H9 (cell line): ENCODE measurements around the gene MC1R. TPM values are rescaled to one million over a fixed set of nuclear protein-coding genes. Genes with fewer than 3 reads are reported as not detected.

Experiments used
- DNase-seq: peaks from one replicate; pipeline ENCODE4 v3.0.0-alpha.2; 2017
- H2AFZ ChIP-seq: one replicate; pipeline ENCODE4 v1.6.1; 2013; ENCODE audit warnings: mild to moderate bottlenecking, low read length, control low read depth, moderate library complexity
- H2AK5ac ChIP-seq: 2 replicates; pipeline ENCODE4 v1.6.1; 2013; ENCODE audit warnings: low read length, control low read depth, mixed read lengths; ENCODE audit not compliant: insufficient read length
- H2BK120ac ChIP-seq: one replicate; pipeline ENCODE4 v1.6.1; 2013; ENCODE audit warnings: low read depth, mild to moderate bottlenecking, low read length, control low read depth, inconsistent platforms; ENCODE audit not compliant: poor library complexity, severe bottlenecking
- H2BK12ac ChIP-seq: 2 replicates; pipeline ENCODE4 v1.6.1; 2013; ENCODE audit warnings: low read length, control low read depth, mixed read lengths, low read depth; ENCODE audit not compliant: insufficient read length
- H2BK15ac ChIP-seq: 2 replicates; pipeline ENCODE4 v1.6.1; 2013; ENCODE audit warnings: low read depth, low read length, control low read depth
- H2BK20ac ChIP-seq: one replicate; pipeline ENCODE4 v1.6.1; 2013; ENCODE audit warnings: low read depth, mild to moderate bottlenecking, low read length, control low read depth, inconsistent platforms; ENCODE audit not compliant: poor library complexity, severe bottlenecking
- H2BK5ac ChIP-seq: 2 replicates; pipeline ENCODE4 v1.6.1; 2013; ENCODE audit warnings: low read length, control low read depth, mixed read lengths; ENCODE audit not compliant: insufficient read length
- H3K14ac ChIP-seq: 2 replicates; pipeline ENCODE4 v1.6.1; 2013; ENCODE audit warnings: low read length, control low read depth; ENCODE audit not compliant: insufficient read depth
- H3K18ac ChIP-seq: 2 replicates; pipeline ENCODE4 v1.6.1; 2013; ENCODE audit warnings: low read depth, mild to moderate bottlenecking, mixed read lengths, low read length, control low read depth; ENCODE audit not compliant: insufficient read length
- H3K23ac ChIP-seq: 2 replicates; pipeline ENCODE4 v1.6.1; 2013; ENCODE audit warnings: low read length, control low read depth, mixed read lengths, low read depth; ENCODE audit not compliant: insufficient read length
- H3K23me2 ChIP-seq: 2 replicates; pipeline ENCODE4 v1.6.1; 2013; ENCODE audit warnings: low read depth, mild to moderate bottlenecking, mixed read lengths, low read length, control low read depth; ENCODE audit not compliant: insufficient read length, poor library complexity, severe bottlenecking
- H3K27ac ChIP-seq: 2 replicates; pipeline ENCODE4 v1.5.1; 2013; ENCODE audit warnings: low read length, control low read depth, mixed read lengths, low read depth; ENCODE audit not compliant: insufficient read length
- H3K27me3 ChIP-seq: 2 replicates; pipeline ENCODE4 v1.6.1; 2013; ENCODE audit warnings: low read length, control low read depth, inconsistent platforms; ENCODE audit not compliant: insufficient read depth
- H3K4ac ChIP-seq: 2 replicates; pipeline ENCODE4 v1.6.1; 2013; ENCODE audit warnings: low read depth, mild to moderate bottlenecking, control low read depth, inconsistent platforms, low read length, moderate library complexity
- H3K4me1 ChIP-seq: 2 replicates; pipeline ENCODE4 v1.6.1; 2013; ENCODE audit warnings: low read length, control low read depth, inconsistent platforms; ENCODE audit not compliant: insufficient read depth
- H3K4me2 ChIP-seq: 2 replicates; pipeline ENCODE4 v1.6.1; 2013; ENCODE audit warnings: low read length, control low read depth, mixed read lengths; ENCODE audit not compliant: insufficient read length, insufficient read depth
- H3K56ac ChIP-seq: 2 replicates; pipeline ENCODE4 v1.6.1; 2013; ENCODE audit warnings: low read depth, mild to moderate bottlenecking, mixed read lengths, low read length, control low read depth; ENCODE audit not compliant: insufficient read length
- H3K79me1 ChIP-seq: 2 replicates; pipeline ENCODE4 v1.6.1; 2013; ENCODE audit warnings: low read depth, mild to moderate bottlenecking, moderate library complexity, low read length, control low read depth, inconsistent platforms; ENCODE audit not compliant: insufficient read depth, poor library complexity, severe bottlenecking
- H3K79me2 ChIP-seq: 2 replicates; pipeline ENCODE4 v1.6.1; 2013; ENCODE audit warnings: low read length, control low read depth, inconsistent platforms; ENCODE audit not compliant: insufficient read depth
- H3K9ac ChIP-seq: 2 replicates; pipeline ENCODE4 v1.6.1; 2013; ENCODE audit warnings: low read length, control low read depth, mixed read lengths; ENCODE audit not compliant: insufficient read length; ENCODE audit errors: extremely low read depth
- H3K9me3 ChIP-seq: one replicate; pipeline ENCODE4 v1.6.1; 2013; ENCODE audit warnings: low read depth, low read length, inconsistent platforms; ENCODE audit not compliant: control insufficient read depth
- H3T11ph ChIP-seq: one replicate; pipeline ENCODE4 v1.6.1; 2013; ENCODE audit warnings: mild to moderate bottlenecking, low read length, control low read depth, inconsistent platforms
- H4K20me1 ChIP-seq: one replicate; pipeline ENCODE4 v1.6.1; 2013; ENCODE audit not compliant: control insufficient read depth, insufficient read length, insufficient read depth
- H4K5ac ChIP-seq: 2 replicates; pipeline ENCODE4 v1.6.1; 2013; ENCODE audit warnings: low read depth, mild to moderate bottlenecking, mixed read lengths, low read length, control low read depth; ENCODE audit not compliant: insufficient read length
- H4K8ac ChIP-seq: replicated peaks from 2 replicates; pipeline ENCODE4 v1.6.1; 2013; ENCODE audit warnings: low read length, control low read depth, mixed read lengths, low read depth; ENCODE audit not compliant: insufficient read length
- H4K91ac ChIP-seq: 2 replicates; pipeline ENCODE4 v1.6.1; 2013; ENCODE audit warnings: low read depth, mild to moderate bottlenecking, moderate library complexity, mixed read lengths, low read length, control low read depth; ENCODE audit not compliant: insufficient read length
- H3K27ac Mint-ChIP-seq, 3 experiments: 2 replicates in 2 of 3; 3 replicates in 1 of 3; pipeline ENCODE4 v1.8.0; 2020 to 2021; ENCODE audit warnings: mixed read lengths in 3 of 3, mild to moderate bottlenecking in 1 of 3, moderate library complexity in 1 of 3
- H3K27me3 Mint-ChIP-seq: 2 replicates; pipeline ENCODE4 v1.8.0; 2021; ENCODE audit warnings: low read depth, mild to moderate bottlenecking, moderate library complexity, mixed read lengths
- H3K36me3 Mint-ChIP-seq, 3 experiments: 2 replicates in 2 of 3; 3 replicates in 1 of 3; pipeline ENCODE4 v1.8.0; 2020 to 2021; ENCODE audit warnings: low read depth in 3 of 3, mixed read lengths in 3 of 3; ENCODE audit not compliant: insufficient read depth in 1 of 3
- H3K4me1 Mint-ChIP-seq, 2 experiments: 2 replicates each; pipeline ENCODE4 v1.8.0; 2020; ENCODE audit warnings: mixed read lengths in 2 of 2
- H3K4me3 Mint-ChIP-seq, 2 experiments: 2 replicates in 1 of 2; 3 replicates in 1 of 2; pipeline ENCODE4 v1.8.0; 2020 to 2021; ENCODE audit warnings: mild to moderate bottlenecking in 2 of 2, mixed read lengths in 2 of 2, moderate library complexity in 1 of 2
- H3K9me3 Mint-ChIP-seq, 2 experiments: 2 replicates in 1 of 2; 3 replicates in 1 of 2; pipeline ENCODE4 v1.8.0; 2020; ENCODE audit warnings: mild to moderate bottlenecking in 2 of 2, mixed read lengths in 2 of 2, moderate library complexity in 1 of 2
- WGBS: extraction: QIAGEN DNeasy Blood & Tissue Kit; methylation state at CpG from one replicate; pipeline ENCODE4 v1.1.7; 2013; ENCODE audit warnings: missing lambda C conversion rate, low lambda C conversion rate, mixed read lengths; ENCODE audit not compliant: insufficient read length; ENCODE audit errors: extremely low coverage; 5-methylcytosine and 5-hydroxymethylcytosine counted together
- total RNA-seq: library from RNA; stranded (reverse); gene quantifications from 2 replicates; pipeline ENCODE4 v1.2.1, GENCODE V29; 2021
- TF ChIP-seq, protein P1 (sequence below): fragments of 200-600 bp; sonication (generic); conservative IDR thresholded peaks from 3 replicates; pipeline ENCODE4 v1.8.0; 2021; ENCODE audit warnings: antibody characterized with exemption, mild to moderate bottlenecking

Gene MC1R
- total RNA-seq, 1 experiment from 2014 or later = 4.7 TPM

DNA sequence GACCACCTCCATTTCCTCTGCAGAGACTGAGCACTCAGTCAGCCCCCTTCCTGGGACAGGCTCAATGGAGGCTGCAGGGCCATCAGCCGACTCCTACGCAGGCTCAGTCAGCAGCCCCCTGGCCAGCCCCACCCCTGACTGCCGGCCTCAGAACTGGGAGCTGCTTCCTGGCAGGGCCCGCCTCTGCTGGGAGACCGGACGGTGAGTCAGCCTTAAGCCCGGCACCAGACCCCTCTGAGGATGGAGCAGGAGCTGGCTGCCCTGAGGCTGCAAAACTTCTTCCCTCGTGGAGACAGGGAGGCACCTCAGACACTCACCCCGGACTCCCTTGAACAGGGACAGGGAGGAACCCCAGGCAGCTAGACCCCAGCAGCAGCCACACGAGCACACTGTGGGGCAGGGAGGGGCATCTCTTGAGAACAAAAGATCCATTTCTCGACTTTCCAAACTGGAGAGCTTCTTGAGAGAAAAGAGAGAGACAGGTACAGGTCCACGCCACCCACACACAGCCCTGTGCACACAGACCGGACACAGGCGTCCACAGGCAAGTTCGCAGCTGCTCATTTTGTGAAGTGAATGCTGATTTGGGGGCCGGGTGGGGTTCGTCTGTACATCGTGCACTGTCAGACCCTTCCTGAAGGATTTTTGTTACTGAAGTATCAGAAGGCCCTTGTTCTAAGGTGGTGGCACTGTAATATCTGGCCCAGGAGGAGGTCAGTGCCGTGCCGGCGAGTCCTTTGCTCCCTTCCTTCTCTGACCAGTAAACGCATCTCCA lies 3.2 kb downstream of the MC1R start:
- Mint-ChIP-seq H3K4me1 (peaks cover 27 to 44% of the 10 kb centered on the region in 2 experiments), H3K36me3 (no peaks in the 10 kb centered on the region; a peak in 2 of 7 replicates), H3K9me3 (no peaks in the 10 kb centered on the region; a peak in 1 of 5 replicates), H3K27me3 (peaks cover 24% of the 10 kb centered on the region), H3K4me3 (peak overlapping the region; percentile 84 to 94), H3K27ac (peak overlapping the region in 1 of 3 experiments; percentile 96; a peak in 3 of 7 replicates)
- no peak overlapping the region for H4K5ac ChIP-seq
- H3K14ac ChIP-seq = no peak overlapping the region
- no peak overlapping the region for H2AFZ ChIP-seq
- no peak overlapping the region for H4K91ac ChIP-seq
- H2BK15ac ChIP-seq = no peak overlapping the region
- peak overlapping the region; percentile 72 for H3K4me2 ChIP-seq
- H3K4ac ChIP-seq = no peak overlapping the region
- H2BK12ac ChIP-seq = no peak overlapping the region
- H3K27ac ChIP-seq = no peak overlapping the region
- no peak overlapping the region for H4K8ac ChIP-seq
- H3K9ac ChIP-seq = peak overlapping the region; percentile 8
- no peak overlapping the region for H3T11ph ChIP-seq
- no peaks in the 10 kb centered on the region for H4K20me1 ChIP-seq
- peaks cover 26% of the 10 kb centered on the region for H3K23me2 ChIP-seq
- no peak overlapping the region for H2BK20ac ChIP-seq
- H3K79me1 ChIP-seq = no peaks in the 10 kb centered on the region
- peak overlapping the region; percentile 24 for H3K18ac ChIP-seq
- H2BK120ac ChIP-seq = no peak overlapping the region
- H3K4me1 ChIP-seq = no peaks in the 10 kb centered on the region; the same call in 1 of the 2 replicates
- H3K56ac ChIP-seq = no peak overlapping the region
- no peak overlapping the region for H2BK5ac ChIP-seq
- H3K79me2 ChIP-seq = no peaks in the 10 kb centered on the region
- peak; percentile 86 for DNase-seq
- H2AK5ac ChIP-seq = no peak overlapping the region
- no CpG with 5 or more reads among the region's 22 CpGs for WGBS
- no peak overlapping the region for H3K23ac ChIP-seq
- TF ChIP-seq, protein P1, sequence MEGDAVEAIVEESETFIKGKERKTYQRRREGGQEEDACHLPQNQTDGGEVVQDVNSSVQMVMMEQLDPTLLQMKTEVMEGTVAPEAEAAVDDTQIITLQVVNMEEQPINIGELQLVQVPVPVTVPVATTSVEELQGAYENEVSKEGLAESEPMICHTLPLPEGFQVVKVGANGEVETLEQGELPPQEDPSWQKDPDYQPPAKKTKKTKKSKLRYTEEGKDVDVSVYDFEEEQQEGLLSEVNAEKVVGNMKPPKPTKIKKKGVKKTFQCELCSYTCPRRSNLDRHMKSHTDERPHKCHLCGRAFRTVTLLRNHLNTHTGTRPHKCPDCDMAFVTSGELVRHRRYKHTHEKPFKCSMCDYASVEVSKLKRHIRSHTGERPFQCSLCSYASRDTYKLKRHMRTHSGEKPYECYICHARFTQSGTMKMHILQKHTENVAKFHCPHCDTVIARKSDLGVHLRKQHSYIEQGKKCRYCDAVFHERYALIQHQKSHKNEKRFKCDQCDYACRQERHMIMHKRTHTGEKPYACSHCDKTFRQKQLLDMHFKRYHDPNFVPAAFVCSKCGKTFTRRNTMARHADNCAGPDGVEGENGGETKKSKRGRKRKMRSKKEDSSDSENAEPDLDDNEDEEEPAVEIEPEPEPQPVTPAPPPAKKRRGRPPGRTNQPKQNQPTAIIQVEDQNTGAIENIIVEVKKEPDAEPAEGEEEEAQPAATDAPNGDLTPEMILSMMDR = no peak
- H3K27me3 ChIP-seq = no peaks in the 10 kb centered on the region
- H3K9me3 ChIP-seq = no peaks in the 10 kb centered on the region
